Measurements from ENCODE around the gene TEF. TPM values are rescaled to one million over a fixed set of nuclear protein-coding genes. Genes with fewer than 3 reads are reported as not detected.

The TEF gene
- total RNA-seq, 1 experiment from 2014 or later = 19.4 TPM

GRCh38 chr22:41360126-41360525 is 21.6 kb upstream of the TEF start:
- no peaks in the 10 kb centered on the region for H3K27me3 ChIP-seq (ENCODE audit: insufficient read depth, low read depth)
- H3K4me2 ChIP-seq = no peak overlapping the region
- peaks cover 4% of the 10 kb centered on the region; the same call in 1 of the 2 replicates for H3K36me3 ChIP-seq (ENCODE audit: low read depth)
- TF ChIP-seq, protein P1, sequence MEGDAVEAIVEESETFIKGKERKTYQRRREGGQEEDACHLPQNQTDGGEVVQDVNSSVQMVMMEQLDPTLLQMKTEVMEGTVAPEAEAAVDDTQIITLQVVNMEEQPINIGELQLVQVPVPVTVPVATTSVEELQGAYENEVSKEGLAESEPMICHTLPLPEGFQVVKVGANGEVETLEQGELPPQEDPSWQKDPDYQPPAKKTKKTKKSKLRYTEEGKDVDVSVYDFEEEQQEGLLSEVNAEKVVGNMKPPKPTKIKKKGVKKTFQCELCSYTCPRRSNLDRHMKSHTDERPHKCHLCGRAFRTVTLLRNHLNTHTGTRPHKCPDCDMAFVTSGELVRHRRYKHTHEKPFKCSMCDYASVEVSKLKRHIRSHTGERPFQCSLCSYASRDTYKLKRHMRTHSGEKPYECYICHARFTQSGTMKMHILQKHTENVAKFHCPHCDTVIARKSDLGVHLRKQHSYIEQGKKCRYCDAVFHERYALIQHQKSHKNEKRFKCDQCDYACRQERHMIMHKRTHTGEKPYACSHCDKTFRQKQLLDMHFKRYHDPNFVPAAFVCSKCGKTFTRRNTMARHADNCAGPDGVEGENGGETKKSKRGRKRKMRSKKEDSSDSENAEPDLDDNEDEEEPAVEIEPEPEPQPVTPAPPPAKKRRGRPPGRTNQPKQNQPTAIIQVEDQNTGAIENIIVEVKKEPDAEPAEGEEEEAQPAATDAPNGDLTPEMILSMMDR (conservative IDR thresholded peaks at IDR 0.05) = no peak
- no peak for TF ChIP-seq EZH2 (IDR thresholded peaks at IDR 0.05; ENCODE audit: low read depth)
- POLR2A ChIA-PET (ENCODE audit: unreplicated experiment) = interaction anchor here (0.6 to 0.7 kb wide), 2 partner anchors 42 to 55 kb away, joined by 3 to 5 read pairs; no protein-coding TSS in a partner anchor
- no peak overlapping the region for H3K4me3 ChIP-seq
- DNase-seq = no peak
- no peaks in the 10 kb centered on the region for H3K9me2 ChIP-seq (ENCODE audit: insufficient read depth)
- intact Hi-C loops (cut with micrococcal nuclease; ENCODE audit: unreplicated experiment) = no loop called here
- H3K79me2 ChIP-seq (ENCODE audit: low read depth) = no peaks in the 10 kb centered on the region
- H3K9me3 ChIP-seq (ENCODE audit: insufficient read depth, low read depth) = no peaks in the 10 kb centered on the region
- H3F3A ChIP-seq (ENCODE audit: insufficient read depth, low read depth) = peaks cover 24% of the 10 kb centered on the region; the same call in 1 of the 2 replicates
- no peaks in the 10 kb centered on the region; the same call in 1 of the 2 replicates for H4K20me1 ChIP-seq (ENCODE audit: insufficient read depth)
- H3K27ac ChIP-seq = no peak overlapping the region
- H2AFZ ChIP-seq = no peak overlapping the region
- H3K4me1 ChIP-seq (replicated peaks; ENCODE audit: insufficient read depth) = no peaks in the 10 kb centered on the region
- CTCF ChIA-PET = no interaction called here
- no TSS peak for BruUV-seq (replicated peaks)

GRCh38 chr22:41361716-41362310 is 19.9 kb upstream of the TEF start:
- intact Hi-C loops (cut with micrococcal nuclease; ENCODE audit: unreplicated experiment) = no loop called here
- ChIA-PET CTCF (no interaction called here), POLR2A (ENCODE audit: unreplicated experiment) (no interaction called here)
- peaks cover 6% of the 10 kb centered on the region for H3K4me1 ChIP-seq (replicated peaks; ENCODE audit: insufficient read depth)
- no peaks in the 10 kb centered on the region for H3K9me3 ChIP-seq (ENCODE audit: insufficient read depth, low read depth)
- H3K27ac ChIP-seq = no peak overlapping the region
- DNase-seq = no peak
- TF ChIP-seq, protein P1 (conservative IDR thresholded peaks at IDR 0.05) = no peak
- TF ChIP-seq EZH2 (IDR thresholded peaks at IDR 0.05; ENCODE audit: low read depth) = no peak
- H3K79me2 ChIP-seq (ENCODE audit: low read depth) = no peaks in the 10 kb centered on the region
- H3K27me3 ChIP-seq (ENCODE audit: insufficient read depth, low read depth) = no peaks in the 10 kb centered on the region
- H3K36me3 ChIP-seq (ENCODE audit: low read depth) = no peaks in the 10 kb centered on the region
- no TSS peak for BruUV-seq (replicated peaks)
- no peaks in the 10 kb centered on the region for H3K9me2 ChIP-seq (ENCODE audit: insufficient read depth)
- no peak overlapping the region for H3K4me3 ChIP-seq
- H2AFZ ChIP-seq = no peak overlapping the region
- no peak overlapping the region for H3K4me2 ChIP-seq
- H4K20me1 ChIP-seq (ENCODE audit: insufficient read depth) = no peaks in the 10 kb centered on the region; the same call in 1 of the 2 replicates
- H3F3A ChIP-seq (ENCODE audit: insufficient read depth, low read depth) = peaks cover 33% of the 10 kb centered on the region; the same call in 1 of the 2 replicates

DNA sequence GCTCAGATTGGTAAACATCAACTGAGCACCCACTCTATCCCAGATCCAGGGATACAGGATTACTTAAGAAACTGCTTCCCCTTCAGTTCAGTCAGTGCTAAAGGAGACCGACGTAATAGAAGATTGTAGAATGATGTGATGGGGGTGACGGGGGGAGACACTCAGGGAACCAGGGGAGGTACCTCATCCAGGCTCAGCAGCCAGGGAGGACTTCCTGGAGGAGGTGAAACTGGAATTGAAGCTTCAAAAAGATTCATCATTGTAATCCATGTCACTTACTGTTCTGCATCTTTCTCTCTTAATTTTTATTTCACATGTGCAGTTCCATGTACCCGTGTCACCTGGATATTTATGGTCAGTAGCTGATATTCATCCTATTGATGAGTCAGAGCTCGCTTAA is 19.1 kb upstream of the TEF start:
- Histone ChIP-seq H4K20me1 (ENCODE audit: insufficient read depth) (no peaks in the 10 kb centered on the region; the same call in 1 of the 2 replicates), H2AFZ (no peak overlapping the region), H3K9me3 (ENCODE audit: insufficient read depth, low read depth) (no peaks in the 10 kb centered on the region), H3K27ac (no peak overlapping the region), H3K9me2 (ENCODE audit: insufficient read depth) (no peaks in the 10 kb centered on the region), H3K4me1 (replicated peaks; ENCODE audit: insufficient read depth) (peaks cover 14% of the 10 kb centered on the region), H3F3A (ENCODE audit: insufficient read depth, low read depth) (peaks cover 33% of the 10 kb centered on the region; the same call in 1 of the 2 replicates), H3K4me3 (no peak overlapping the region), H3K4me2 (no peak overlapping the region), H3K79me2 (ENCODE audit: low read depth) (no peaks in the 10 kb centered on the region), H3K27me3 (ENCODE audit: insufficient read depth, low read depth) (no peaks in the 10 kb centered on the region), H3K36me3 (ENCODE audit: low read depth) (no peaks in the 10 kb centered on the region)
- no TSS peak for BruUV-seq (replicated peaks)
- intact Hi-C loops (cut with micrococcal nuclease; ENCODE audit: unreplicated experiment) = no loop called here
- ChIA-PET POLR2A (ENCODE audit: unreplicated experiment) (interaction anchor here (0.6 kb wide), 1 partner anchor 76 kb away, joined by 4 read pairs; the partner anchor contains the start of gene RANGAP1), CTCF (interaction anchor here (0.6 kb wide), 1 partner anchor 74 kb away, joined by 5 read pairs; no protein-coding TSS in a partner anchor)
- DNase-seq = no peak
- no peak for TF ChIP-seq EZH2 (IDR thresholded peaks at IDR 0.05; ENCODE audit: low read depth)
- TF ChIP-seq, protein P1 (conservative IDR thresholded peaks at IDR 0.05) = no peak
